GM12864 (cell line): ENCODE results near the gene USP9X.

Experiments
- DNase-seq: peaks from one replicate; pipeline ENCODE4 v3.0.0-alpha.2; 2011; ENCODE audit warnings: low read depth
- H3K4me3 ChIP-seq: 2 replicates; pipeline ENCODE4 v1.5.1; 2011; ENCODE audit warnings: mild to moderate bottlenecking, low read depth, low read length, control low read depth
- TF ChIP-seq, protein P1 (sequence below): IDR thresholded peaks from 2 replicates; pipeline ENCODE4 v1.5.1; 2011; ENCODE audit warnings: low read depth, mild to moderate bottlenecking, moderate library complexity, low read length, control low read depth, inconsistent platforms; ENCODE audit errors: missing control alignments

USP9X gene

DNA sequence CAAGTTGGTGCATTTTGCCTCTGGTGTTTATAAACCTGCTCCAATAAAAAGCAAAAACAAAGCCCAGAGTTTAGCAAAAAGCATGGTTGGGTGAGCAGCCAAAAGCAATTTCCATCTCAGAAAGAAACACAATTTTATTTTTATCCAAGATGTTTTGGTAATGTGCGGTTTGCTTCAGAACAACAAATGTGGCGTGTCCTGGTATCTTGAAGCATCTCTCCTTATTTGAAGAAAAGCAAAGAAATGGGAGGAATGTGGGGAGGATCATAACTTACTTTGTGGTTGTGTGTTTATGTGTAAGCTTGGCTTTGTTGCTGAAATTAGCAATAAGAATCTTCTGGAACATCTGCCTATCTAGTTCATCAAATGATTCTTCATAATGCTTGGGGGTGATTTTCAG is 160.4 kb downstream of the USP9X start:
- no peak overlapping the region for H3K4me3 ChIP-seq
- TF ChIP-seq, protein P1, sequence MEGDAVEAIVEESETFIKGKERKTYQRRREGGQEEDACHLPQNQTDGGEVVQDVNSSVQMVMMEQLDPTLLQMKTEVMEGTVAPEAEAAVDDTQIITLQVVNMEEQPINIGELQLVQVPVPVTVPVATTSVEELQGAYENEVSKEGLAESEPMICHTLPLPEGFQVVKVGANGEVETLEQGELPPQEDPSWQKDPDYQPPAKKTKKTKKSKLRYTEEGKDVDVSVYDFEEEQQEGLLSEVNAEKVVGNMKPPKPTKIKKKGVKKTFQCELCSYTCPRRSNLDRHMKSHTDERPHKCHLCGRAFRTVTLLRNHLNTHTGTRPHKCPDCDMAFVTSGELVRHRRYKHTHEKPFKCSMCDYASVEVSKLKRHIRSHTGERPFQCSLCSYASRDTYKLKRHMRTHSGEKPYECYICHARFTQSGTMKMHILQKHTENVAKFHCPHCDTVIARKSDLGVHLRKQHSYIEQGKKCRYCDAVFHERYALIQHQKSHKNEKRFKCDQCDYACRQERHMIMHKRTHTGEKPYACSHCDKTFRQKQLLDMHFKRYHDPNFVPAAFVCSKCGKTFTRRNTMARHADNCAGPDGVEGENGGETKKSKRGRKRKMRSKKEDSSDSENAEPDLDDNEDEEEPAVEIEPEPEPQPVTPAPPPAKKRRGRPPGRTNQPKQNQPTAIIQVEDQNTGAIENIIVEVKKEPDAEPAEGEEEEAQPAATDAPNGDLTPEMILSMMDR, result no peak
- no peak for DNase-seq

DNA sequence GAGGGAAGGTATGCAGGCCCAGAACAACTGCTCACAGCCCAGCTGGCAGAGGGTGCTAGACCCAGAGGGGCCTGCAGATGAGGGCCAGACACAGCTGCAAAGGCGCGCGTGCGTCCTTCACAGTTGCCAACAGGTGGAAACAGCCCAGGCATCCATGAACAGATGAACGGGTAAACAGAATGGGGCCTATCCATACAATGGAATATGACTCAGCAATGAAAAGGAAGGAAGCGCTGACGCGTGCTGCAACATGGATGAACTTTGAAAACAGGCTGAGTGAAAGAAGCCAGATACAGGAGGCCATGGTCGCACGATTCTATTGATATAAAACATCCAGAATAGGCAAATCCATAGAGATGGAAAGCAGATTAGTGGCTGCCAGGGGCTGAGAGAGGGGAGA is 165.6 kb downstream of the USP9X start:
- no peak for DNase-seq
- TF ChIP-seq, protein P1, result no peak
- no peak overlapping the region for H3K4me3 ChIP-seq

DNA sequence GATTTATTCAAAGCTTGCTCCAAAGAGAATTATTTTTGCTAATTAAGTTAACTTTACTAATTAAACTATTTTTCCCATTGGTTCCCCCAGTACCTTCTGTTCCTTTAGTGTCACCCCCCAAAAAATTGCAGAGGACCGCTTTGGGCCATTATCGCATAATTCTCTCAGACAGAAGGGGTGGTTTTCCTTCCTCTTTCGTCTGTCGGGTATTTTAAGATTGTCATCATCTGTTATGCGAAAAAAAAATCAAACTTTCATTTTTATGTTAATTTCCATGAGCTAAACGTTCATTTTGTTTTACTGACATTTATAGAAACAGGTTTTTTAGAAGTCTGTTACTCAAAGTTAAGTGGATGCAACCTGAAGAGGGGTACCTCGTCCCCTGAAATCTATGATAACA is 172.6 kb downstream of the USP9X start:
- H3K4me3 ChIP-seq, result no peak overlapping the region
- TF ChIP-seq, protein P1, result no peak
- DNase-seq, result no peak

DNA sequence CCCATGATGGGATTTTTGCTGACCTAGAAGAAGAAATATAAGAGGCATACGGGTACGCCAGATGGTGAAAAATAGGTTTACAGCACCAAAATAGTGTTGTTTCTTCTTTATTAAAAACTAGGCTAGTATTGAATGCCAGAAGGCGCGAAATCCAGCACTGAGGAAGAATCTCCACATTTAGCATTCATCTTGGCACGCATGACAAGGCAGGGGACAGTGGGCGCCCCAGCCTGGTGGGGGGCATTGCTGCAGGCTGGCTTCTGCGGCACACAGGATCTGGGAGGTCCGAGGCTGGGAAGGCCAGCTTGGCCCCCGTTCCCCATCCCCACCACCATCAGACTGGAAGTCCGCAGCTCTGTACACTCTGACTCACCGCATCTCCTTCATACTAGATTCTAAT is 173.0 kb downstream of the USP9X start:
- no peak for DNase-seq
- H3K4me3 ChIP-seq, result no peak overlapping the region
- TF ChIP-seq, protein P1, result no peak

DNA sequence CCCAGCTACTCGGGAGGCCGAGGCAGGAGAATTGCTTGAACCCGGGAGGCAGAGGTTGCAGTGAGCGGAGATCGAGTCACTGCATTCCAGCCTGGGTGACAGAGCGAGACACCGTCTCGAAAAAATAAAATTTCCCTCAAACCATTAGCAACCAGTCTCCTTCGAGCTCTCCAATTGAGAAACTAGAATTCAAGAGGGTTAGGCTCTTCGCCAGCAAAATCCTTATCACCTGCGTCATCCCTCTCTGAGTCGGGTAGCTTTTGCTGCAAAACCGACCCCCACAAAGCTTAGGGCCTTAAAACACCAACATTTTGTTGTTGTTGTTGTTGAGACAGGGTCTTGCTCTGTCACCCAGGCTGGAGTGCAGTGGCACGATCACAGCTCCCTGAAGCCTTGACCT is 173.6 kb downstream of the USP9X start:
- no peak overlapping the region for H3K4me3 ChIP-seq
- TF ChIP-seq, protein P1, result no peak
- no peak for DNase-seq

DNA sequence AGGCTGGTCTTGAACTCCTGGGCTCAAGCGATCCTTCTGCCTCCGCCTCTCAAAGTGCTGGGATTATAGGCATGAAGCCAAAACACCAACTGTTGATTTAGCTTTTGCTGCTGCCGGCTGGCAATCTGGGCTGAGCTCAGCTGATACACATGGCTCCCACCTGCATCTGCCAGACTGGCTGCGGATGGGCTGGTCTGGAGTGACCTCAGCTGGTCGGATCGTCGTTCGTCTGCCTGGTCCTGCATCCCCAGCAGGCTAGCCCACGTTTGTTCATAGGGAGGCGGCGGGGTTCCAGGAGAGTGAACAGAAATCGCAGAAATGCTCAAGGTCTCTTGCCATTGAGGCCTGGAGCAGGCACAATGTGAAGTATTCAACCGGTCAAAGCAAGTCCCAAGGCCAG is 174.3 kb downstream of the USP9X start:
- no peak overlapping the region for H3K4me3 ChIP-seq
- TF ChIP-seq, protein P1, result no peak
- no peak for DNase-seq

DNA sequence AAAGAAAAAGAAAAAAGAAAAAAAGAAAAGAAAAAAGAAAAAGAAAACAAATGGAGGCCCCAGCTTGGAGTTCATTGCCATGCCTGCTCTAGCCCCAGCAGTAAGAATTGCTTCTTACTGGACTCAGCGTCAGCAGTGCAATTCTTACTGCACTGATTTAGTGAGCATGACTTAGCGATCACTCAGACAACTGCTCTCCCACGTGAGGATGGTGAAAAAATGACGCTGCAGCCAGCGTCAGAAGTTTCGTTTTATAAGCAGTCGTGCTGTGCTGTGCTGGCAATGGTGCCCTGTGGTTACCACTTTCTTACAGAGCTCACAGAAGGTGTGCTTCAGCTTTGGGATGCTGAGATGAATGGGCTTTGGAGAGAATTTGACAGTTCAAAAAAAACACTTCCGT is 180.4 kb downstream of the USP9X start:
- no peak overlapping the region for H3K4me3 ChIP-seq
- TF ChIP-seq, protein P1, result no peak
- DNase-seq, result peak; percentile 25
